ENCODE results near the gene LZTS2. TPM values are rescaled to one million over a fixed set of nuclear protein-coding genes. Genes with fewer than 3 reads are reported as not detected.

LZTS2 gene
- total and polyA plus RNA-seq, 9 donors = 9.4 to 121 (median 77.4) TPM

DNA sequence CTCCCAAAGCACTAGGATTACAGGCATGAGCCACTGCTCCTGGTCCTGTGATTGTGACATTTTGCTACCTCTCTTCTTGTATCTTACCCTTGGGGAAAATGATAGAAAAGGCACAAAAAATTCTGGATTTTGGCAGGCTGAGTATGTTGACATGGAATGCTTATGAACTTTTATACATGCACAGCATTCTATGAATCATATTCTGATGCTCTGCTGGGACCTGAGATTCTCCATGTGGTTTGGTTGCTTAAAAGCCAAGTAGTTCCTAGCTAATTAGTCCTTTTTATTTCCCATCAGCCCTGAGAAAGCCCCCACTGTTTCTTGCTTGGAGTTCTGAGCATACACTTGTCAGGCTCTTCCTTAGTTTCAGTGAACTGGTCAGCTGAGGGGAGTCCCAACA is 53.9 kb downstream of the LZTS2 start:
- TF ChIP-seq POLR2A (IDR thresholded peaks at IDR 0.05) (no peak), EP300 (IDR thresholded peaks at IDR 0.05) (no peak)
- TF ChIP-seq, protein P1, sequence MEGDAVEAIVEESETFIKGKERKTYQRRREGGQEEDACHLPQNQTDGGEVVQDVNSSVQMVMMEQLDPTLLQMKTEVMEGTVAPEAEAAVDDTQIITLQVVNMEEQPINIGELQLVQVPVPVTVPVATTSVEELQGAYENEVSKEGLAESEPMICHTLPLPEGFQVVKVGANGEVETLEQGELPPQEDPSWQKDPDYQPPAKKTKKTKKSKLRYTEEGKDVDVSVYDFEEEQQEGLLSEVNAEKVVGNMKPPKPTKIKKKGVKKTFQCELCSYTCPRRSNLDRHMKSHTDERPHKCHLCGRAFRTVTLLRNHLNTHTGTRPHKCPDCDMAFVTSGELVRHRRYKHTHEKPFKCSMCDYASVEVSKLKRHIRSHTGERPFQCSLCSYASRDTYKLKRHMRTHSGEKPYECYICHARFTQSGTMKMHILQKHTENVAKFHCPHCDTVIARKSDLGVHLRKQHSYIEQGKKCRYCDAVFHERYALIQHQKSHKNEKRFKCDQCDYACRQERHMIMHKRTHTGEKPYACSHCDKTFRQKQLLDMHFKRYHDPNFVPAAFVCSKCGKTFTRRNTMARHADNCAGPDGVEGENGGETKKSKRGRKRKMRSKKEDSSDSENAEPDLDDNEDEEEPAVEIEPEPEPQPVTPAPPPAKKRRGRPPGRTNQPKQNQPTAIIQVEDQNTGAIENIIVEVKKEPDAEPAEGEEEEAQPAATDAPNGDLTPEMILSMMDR (IDR thresholded peaks at IDR 0.05) = no peak
- Histone ChIP-seq H3K9me3 (no peaks in the 10 kb centered on the region), H3K36me3 (no peaks in the 10 kb centered on the region), H3K27ac (no peak overlapping the region), H3K4me3 (no peak overlapping the region), H3K27me3 (no peaks in the 10 kb centered on the region), H3K4me1 (ENCODE audit: insufficient read depth) (no peaks in the 10 kb centered on the region)
- no peak for DNase-seq
- intact Hi-C loops (cut with DNase I) = loop anchor here in 1 of 4 donors (10.0 kb wide), 1 partner anchor 91 kb away; no protein-coding TSS in a partner anchor

- H3K27ac ChIP-seq = no peak overlapping the region
- WGBS, 3 donors = 81 to 96% (median 82%) methylated on average over 1 of the region's 1 CpG
- no peak overlapping the region for H3K4me3 ChIP-seq
- intact Hi-C loops (cut with DNase I) = loop anchor here in 1 of 4 donors (10.0 kb wide), 1 partner anchor 90 kb away; no protein-coding TSS in a partner anchor
- no peaks in the 10 kb centered on the region for H3K4me1 ChIP-seq (ENCODE audit: insufficient read depth)
- DNase-seq = no peak
- TF ChIP-seq POLR2A (IDR thresholded peaks at IDR 0.05) (no peak), EP300 (IDR thresholded peaks at IDR 0.05) (no peak)
- TF ChIP-seq, protein P1 (IDR thresholded peaks at IDR 0.05) = no peak
- no peaks in the 10 kb centered on the region for H3K9me3 ChIP-seq
- no peaks in the 10 kb centered on the region for H3K27me3 ChIP-seq
- no peaks in the 10 kb centered on the region for H3K36me3 ChIP-seq
Observed at GRCh38 chr10:101054351-101054750, 54.7 kb downstream of the LZTS2 start.

DNA sequence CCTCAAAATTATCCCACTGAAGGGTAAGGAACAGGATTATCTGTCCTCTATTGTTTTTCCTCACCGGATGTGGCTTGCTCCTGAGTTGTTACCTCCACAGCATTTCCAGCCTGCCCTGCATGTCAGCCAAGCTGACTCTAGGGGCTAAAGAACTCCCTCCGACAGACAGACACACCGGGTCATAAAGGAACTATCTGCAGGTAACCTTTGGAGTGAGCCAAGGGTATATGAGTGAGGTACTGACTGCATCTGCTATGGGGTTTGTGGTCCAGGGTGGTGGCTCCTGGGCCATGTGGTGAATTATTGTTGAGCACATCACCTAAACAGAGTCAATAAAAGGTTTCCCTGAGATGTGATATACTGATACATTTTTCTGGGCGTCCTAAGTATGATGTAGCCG is 55.3 kb downstream of the LZTS2 start:
- WGBS, 3 donors = 92 to 95% (median 92%) methylated on average over 5 of the region's 5 CpGs
- Histone ChIP-seq H3K36me3 (no peaks in the 10 kb centered on the region), H3K27me3 (no peaks in the 10 kb centered on the region), H3K4me3 (no peak overlapping the region), H3K27ac (no peak overlapping the region), H3K4me1 (ENCODE audit: insufficient read depth) (no peaks in the 10 kb centered on the region), H3K9me3 (no peaks in the 10 kb centered on the region)
- DNase-seq = no peak
- intact Hi-C loops (cut with DNase I) = loop anchor here in 1 of 4 donors (10.0 kb wide), 1 partner anchor 90 kb away; no protein-coding TSS in a partner anchor
- no peak for TF ChIP-seq EP300 (IDR thresholded peaks at IDR 0.05)
- TF ChIP-seq, protein P1 (IDR thresholded peaks at IDR 0.05) = no peak
- TF ChIP-seq POLR2A (IDR thresholded peaks at IDR 0.05) = no peak

DNA sequence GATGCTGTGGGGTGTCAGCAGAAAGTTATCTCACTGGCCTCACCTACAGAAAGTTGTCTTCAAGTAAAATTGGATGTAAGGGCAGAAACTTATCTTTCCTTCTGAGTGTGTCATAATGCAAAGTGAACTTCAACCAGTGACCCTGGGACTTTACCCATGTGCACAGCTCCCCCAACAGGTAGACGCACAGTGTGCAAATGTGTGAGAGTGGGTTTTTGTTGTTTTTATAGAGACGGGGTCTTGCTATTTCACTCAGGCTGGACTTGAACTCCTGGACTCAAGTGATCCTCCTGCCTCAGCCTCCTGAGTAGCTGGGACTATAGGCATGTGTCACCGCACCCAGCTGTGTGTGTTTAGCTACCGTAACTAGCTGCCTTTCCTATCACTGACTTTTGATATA is 55.8 kb downstream of the LZTS2 start:
- Histone ChIP-seq H3K27me3 (no peaks in the 10 kb centered on the region), H3K36me3 (no peaks in the 10 kb centered on the region), H3K9me3 (no peaks in the 10 kb centered on the region), H3K4me1 (ENCODE audit: insufficient read depth) (no peaks in the 10 kb centered on the region), H3K4me3 (no peak overlapping the region), H3K27ac (no peak overlapping the region)
- no peak for DNase-seq
- intact Hi-C loops (cut with DNase I) = loop anchor here in 1 of 4 donors (10.0 kb wide), 1 partner anchor 89 kb away; no protein-coding TSS in a partner anchor
- TF ChIP-seq EP300 (IDR thresholded peaks at IDR 0.05) = no peak
- TF ChIP-seq, protein P1 (IDR thresholded peaks at IDR 0.05) = no peak
- no peak for TF ChIP-seq POLR2A (IDR thresholded peaks at IDR 0.05)
- 89 to 95% (median 91%) methylated on average over 4 of the region's 4 CpGs for WGBS, 3 donors
